Measurements from ENCODE around the gene SIRT5. TPM values are rescaled to one million over a fixed set of nuclear protein-coding genes. Genes with fewer than 3 reads are reported as not detected.

The SIRT5 gene
- total RNA-seq, 1 experiment from 2014 or later = 10.9 TPM

DNA sequence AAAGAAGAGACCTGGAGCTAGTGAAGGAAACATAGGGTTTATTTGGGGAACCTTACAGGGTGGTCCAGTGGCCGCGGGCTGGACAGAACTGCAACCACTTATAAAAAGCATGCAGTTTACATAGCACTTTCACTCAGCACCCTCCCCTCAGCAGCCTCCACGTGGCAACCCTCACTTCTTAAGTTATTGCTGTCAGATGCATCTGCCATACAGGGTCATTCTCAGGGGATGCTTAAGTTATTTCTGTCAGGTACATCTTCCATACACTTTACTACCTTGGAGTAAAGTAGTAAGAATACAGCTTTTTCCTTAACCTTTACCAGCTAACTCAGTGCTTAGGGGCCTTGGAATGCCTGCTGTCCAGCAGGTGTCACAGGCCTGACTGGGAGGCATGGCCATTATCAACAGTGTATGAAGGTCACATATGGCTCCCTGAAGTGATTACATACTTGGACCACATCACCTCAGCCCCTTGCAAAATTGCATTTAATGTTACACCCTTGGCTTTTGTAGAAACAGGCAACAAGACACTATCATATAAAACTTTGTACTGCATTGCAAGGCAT lies 38.7 kb downstream of the SIRT5 start:
- H3K9ac ChIP-seq (ENCODE audit: low read length) = no peak overlapping the region
- no peak for ATAC-seq
- no peak overlapping the region for H3K27ac ChIP-seq (ENCODE audit: low read length)
- no peaks in the 10 kb centered on the region for H3K9me3 ChIP-seq (ENCODE audit: low read length)
- H4K20me1 ChIP-seq (ENCODE audit: low read length) = peaks cover 8% of the 10 kb centered on the region
- H2AFZ ChIP-seq (ENCODE audit: low read length) = no peak overlapping the region
- H3K9me2 ChIP-seq (replicated peaks; ENCODE audit: low read length) = no peaks in the 10 kb centered on the region
- peak overlapping the region; percentile 91 for H3K4me2 ChIP-seq (ENCODE audit: low read length)
- H3K4me3 ChIP-seq (ENCODE audit: low read length) = peak overlapping the region; percentile 86; the same call in 1 of the 2 replicates
- intact Hi-C loops (cut with micrococcal nuclease) = loop anchor here (5.0 kb wide), 2 partner anchors 259 to 286 kb away; partner anchors contain the start of gene TBC1D7
- ChIA-PET CTCF (interaction anchor here (0.8 kb wide), 1 partner anchor 38 kb away, joined by 3 read pairs; no protein-coding TSS in a partner anchor), POLR2A (ENCODE audit: unreplicated experiment) (no interaction called here)
- no peak for DNase-seq
- H3K27me3 ChIP-seq (ENCODE audit: low read length) = no peaks in the 10 kb centered on the region
- H3K4me1 ChIP-seq (ENCODE audit: insufficient read depth, low read length) = peaks cover 22% of the 10 kb centered on the region
- H3K79me2 ChIP-seq (ENCODE audit: low read length) = peaks cover 44% of the 10 kb centered on the region
- no TSS peak for BruUV-seq (replicated peaks)
- H3K36me3 ChIP-seq (ENCODE audit: low read depth, low read length) = peaks cover 10% of the 10 kb centered on the region; the same call in 1 of the 2 replicates
- TF ChIP-seq EZH2phosphoT487 (IDR thresholded peaks at IDR 0.05; ENCODE audit: borderline replicate concordance, low read length) (no peak), EZH2 (IDR thresholded peaks at IDR 0.05; ENCODE audit: low read length, unreplicated experiment) (no peak)
- TF ChIP-seq, protein P1, sequence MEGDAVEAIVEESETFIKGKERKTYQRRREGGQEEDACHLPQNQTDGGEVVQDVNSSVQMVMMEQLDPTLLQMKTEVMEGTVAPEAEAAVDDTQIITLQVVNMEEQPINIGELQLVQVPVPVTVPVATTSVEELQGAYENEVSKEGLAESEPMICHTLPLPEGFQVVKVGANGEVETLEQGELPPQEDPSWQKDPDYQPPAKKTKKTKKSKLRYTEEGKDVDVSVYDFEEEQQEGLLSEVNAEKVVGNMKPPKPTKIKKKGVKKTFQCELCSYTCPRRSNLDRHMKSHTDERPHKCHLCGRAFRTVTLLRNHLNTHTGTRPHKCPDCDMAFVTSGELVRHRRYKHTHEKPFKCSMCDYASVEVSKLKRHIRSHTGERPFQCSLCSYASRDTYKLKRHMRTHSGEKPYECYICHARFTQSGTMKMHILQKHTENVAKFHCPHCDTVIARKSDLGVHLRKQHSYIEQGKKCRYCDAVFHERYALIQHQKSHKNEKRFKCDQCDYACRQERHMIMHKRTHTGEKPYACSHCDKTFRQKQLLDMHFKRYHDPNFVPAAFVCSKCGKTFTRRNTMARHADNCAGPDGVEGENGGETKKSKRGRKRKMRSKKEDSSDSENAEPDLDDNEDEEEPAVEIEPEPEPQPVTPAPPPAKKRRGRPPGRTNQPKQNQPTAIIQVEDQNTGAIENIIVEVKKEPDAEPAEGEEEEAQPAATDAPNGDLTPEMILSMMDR (conservative IDR thresholded peaks at IDR 0.05; ENCODE audit: low read depth, low read length) = no peak
- H3F3A ChIP-seq (ENCODE audit: low read length, unreplicated experiment) = no peaks in the 10 kb centered on the region

DNA sequence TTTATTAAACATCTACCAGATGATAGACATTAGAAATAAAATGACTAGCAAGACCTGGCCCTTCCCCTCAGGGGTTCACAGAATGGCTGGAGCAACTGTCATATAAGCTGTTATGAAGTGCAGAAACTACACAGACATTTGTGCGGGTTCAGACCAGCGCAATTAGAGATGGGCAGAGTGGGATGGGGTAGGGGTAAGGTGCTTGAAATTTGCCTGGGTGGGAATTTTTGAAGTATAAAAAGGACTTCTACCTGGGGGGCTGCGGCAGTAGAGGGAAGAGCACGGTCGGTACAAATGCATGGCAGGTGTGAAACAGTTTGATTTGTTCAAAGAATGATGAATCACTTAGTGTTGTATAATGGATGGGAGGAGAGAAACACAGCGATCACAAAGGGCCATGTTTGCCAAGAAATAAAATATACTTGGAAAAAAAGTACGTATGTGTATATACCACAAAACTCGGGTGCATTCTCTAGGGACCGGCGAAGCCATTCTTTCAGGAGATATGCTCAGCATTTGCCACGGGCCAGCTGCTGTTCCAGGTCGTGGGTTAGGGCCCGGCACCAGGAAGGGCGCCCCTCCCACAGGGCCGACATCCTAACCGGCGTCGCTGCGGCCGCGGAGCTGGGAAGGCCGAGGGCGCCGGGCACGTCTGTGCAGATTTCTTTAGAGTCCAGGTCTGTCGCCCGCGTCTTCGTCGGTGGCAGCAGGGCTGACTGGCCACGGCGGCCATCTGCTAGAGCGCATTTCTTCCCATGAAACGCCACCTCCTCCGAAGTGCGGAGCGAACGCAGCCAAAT lies 39.9 kb downstream of the SIRT5 start:
- peaks cover 8% of the 10 kb centered on the region for H4K20me1 ChIP-seq (ENCODE audit: low read length)
- BruUV-seq (replicated peaks) = TSS peak; percentile 78
- peaks cover 19% of the 10 kb centered on the region for H3K36me3 ChIP-seq (ENCODE audit: low read depth, low read length)
- H3K4me1 ChIP-seq (ENCODE audit: insufficient read depth, low read length) = peaks cover 22% of the 10 kb centered on the region
- H2AFZ ChIP-seq (ENCODE audit: low read length) = peak overlapping the region; percentile 41
- intact Hi-C loops (cut with micrococcal nuclease) = loop anchor here (1.0 to 5.0 kb wide), 3 partner anchors 39 to 287 kb away; partner anchors contain the start of gene TBC1D7
- CTCF ChIA-PET = interaction anchor here (0.9 to 1.4 kb wide), 5 partner anchors 13 to 286 kb away, joined by 3 to 7 read pairs (median 4); partner anchors contain the start of genes RANBP9, SIRT5 and TBC1D7
- H3K79me2 ChIP-seq (ENCODE audit: low read length) = peaks cover 44% of the 10 kb centered on the region
- no peaks in the 10 kb centered on the region for H3K27me3 ChIP-seq (ENCODE audit: low read length)
- H3K4me2 ChIP-seq (ENCODE audit: low read length) = peak overlapping the region; percentile 91
- H3K27ac ChIP-seq (ENCODE audit: low read length) = peak overlapping the region; percentile 62
- peak; percentile 44 for DNase-seq
- POLR2A ChIA-PET (ENCODE audit: unreplicated experiment) = interaction anchor here (0.6 to 1.2 kb wide), 3 partner anchors 40 to 310 kb away, joined by 3 to 8 read pairs (median 4); partner anchors contain the start of gene SIRT5
- peak; percentile 50 for ATAC-seq
- H3F3A ChIP-seq (ENCODE audit: low read length, unreplicated experiment) = no peaks in the 10 kb centered on the region
- no peaks in the 10 kb centered on the region for H3K9me3 ChIP-seq (ENCODE audit: low read length)
- H3K4me3 ChIP-seq (ENCODE audit: low read length) = peak overlapping the region; percentile 86
- no peaks in the 10 kb centered on the region for H3K9me2 ChIP-seq (replicated peaks; ENCODE audit: low read length)
- H3K9ac ChIP-seq (ENCODE audit: low read length) = peak overlapping the region; percentile 89
- no peak for TF ChIP-seq EZH2phosphoT487 (IDR thresholded peaks at IDR 0.05; ENCODE audit: borderline replicate concordance, low read length)
- TF ChIP-seq, protein P1 (conservative IDR thresholded peaks at IDR 0.05; ENCODE audit: low read depth, low read length) = no peak
- TF ChIP-seq EZH2 (IDR thresholded peaks at IDR 0.05; ENCODE audit: low read length, unreplicated experiment) = no peak

Measured in PC-3 (cell line).